ENCODE results near the gene PFKL. TPM values are rescaled to one million over a fixed set of nuclear protein-coding genes. Genes with fewer than 3 reads are reported as not detected.

PFKL gene
- total RNA-seq, 4 donors from 2014 or later = 185 to 288 (median 249) TPM

- in situ Hi-C loops (cut with MboI; ENCODE audit: low pct_ligation_motif_present in 1 of 4, low pct_unique_long_range_greater_than_20kb in 1 of 4, low sequenced_read_pairs in 3 of 4) = no loop called here
- H3K9me3 ChIP-seq = no peaks in the 10 kb centered on the region
These were observed 28.5 kb downstream of the PFKL start for GRCh38 chr21:44328242-44328895.

GRCh38 chr21:44329086-44329889 is 29.4 kb downstream of the PFKL start:
- intact Hi-C loops (cut with DNase I; ENCODE audit: low total_unique reads) = no loop called here
- WGBS, 2 donors (ENCODE audit: low coverage in 1 of 2) = 60% methylated on average over 26 of the region's 26 CpGs; no CpG with 5 or more reads in 1 of the 2 donors
- Histone ChIP-seq H3K27me3 (no peaks in the 10 kb centered on the region), H3K36me3 (peaks cover 0 to 7% (median 0%) of the 10 kb centered on the region in 4 donors), H3K27ac (no peak overlapping the region), H3K9me3 (no peaks in the 10 kb centered on the region), H3K4me1 (no peaks in the 10 kb centered on the region), H3K4me3 (no peak overlapping the region)
- peak; percentile 29 for TF ChIP-seq POLR2A (IDR thresholded peaks at IDR 0.05)
- no peak for TF ChIP-seq CTCF (IDR thresholded peaks at IDR 0.05)
- TF ChIP-seq POLR2AphosphoS5 (IDR thresholded peaks at IDR 0.05) = peak in 1 of 3 donors; percentile 31
- TF ChIP-seq EP300 (IDR thresholded peaks at IDR 0.05; ENCODE audit: low read depth) = no peak
- in situ Hi-C loops (cut with MboI; ENCODE audit: low pct_ligation_motif_present in 1 of 4, low pct_unique_long_range_greater_than_20kb in 1 of 4, low sequenced_read_pairs in 3 of 4) = no loop called here
- no peak for DNase-seq

More at GRCh38 chr21:44328242-44328895, 28.5 kb downstream of the PFKL start:
- no peak for DNase-seq
- H3K4me1 ChIP-seq = no peaks in the 10 kb centered on the region
- peaks cover 0 to 14% (median 0%) of the 10 kb centered on the region in 4 donors for H3K36me3 ChIP-seq
- intact Hi-C loops (cut with DNase I; ENCODE audit: low total_unique reads) = no loop called here
- no peak overlapping the region for H3K27ac ChIP-seq
- no peak overlapping the region for H3K4me3 ChIP-seq
- no peaks in the 10 kb centered on the region for H3K27me3 ChIP-seq
- TF ChIP-seq EP300 (IDR thresholded peaks at IDR 0.05; ENCODE audit: low read depth) (no peak), POLR2A (IDR thresholded peaks at IDR 0.05) (no peak), POLR2AphosphoS5 (IDR thresholded peaks at IDR 0.05) (no peak), CTCF (IDR thresholded peaks at IDR 0.05) (no peak)
- WGBS, 2 donors (ENCODE audit: low coverage in 1 of 2) = 20 to 75% methylated on average over 1 to 23 of the region's 25 CpGs

GRCh38 chr21:44329971-44330681 is 30.3 kb downstream of the PFKL start:
- no peak overlapping the region for H3K4me3 ChIP-seq
- intact Hi-C loops (cut with DNase I; ENCODE audit: low total_unique reads) = loop anchor here (10.0 kb wide), 1 partner anchor 125 kb away; the partner anchor contains the start of gene LRRC3
- H3K4me1 ChIP-seq = no peaks in the 10 kb centered on the region
- no peak overlapping the region for H3K27ac ChIP-seq
- H3K36me3 ChIP-seq = peaks cover 0 to under 1% (median 0%) of the 10 kb centered on the region in 4 donors
- no peaks in the 10 kb centered on the region for H3K9me3 ChIP-seq
- peak; percentile 14 for TF ChIP-seq POLR2A (IDR thresholded peaks at IDR 0.05)
- no peak for TF ChIP-seq CTCF (IDR thresholded peaks at IDR 0.05)
- peak in 1 of 3 donors; percentile 18 for TF ChIP-seq POLR2AphosphoS5 (IDR thresholded peaks at IDR 0.05)
- no peak for DNase-seq
- 74% methylated on average over 25 of the region's 44 CpGs; no CpG with 5 or more reads in 1 of the 2 donors for WGBS, 2 donors (ENCODE audit: low coverage in 1 of 2)
- no peaks in the 10 kb centered on the region for H3K27me3 ChIP-seq
- in situ Hi-C loops (cut with MboI; ENCODE audit: low pct_ligation_motif_present in 1 of 4, low pct_unique_long_range_greater_than_20kb in 1 of 4, low sequenced_read_pairs in 3 of 4) = no loop called here

- DNase-seq = no peak
- H3K4me1 ChIP-seq = no peaks in the 10 kb centered on the region
- intact Hi-C loops (cut with DNase I; ENCODE audit: low total_unique reads) = loop anchor here (10.0 kb wide), 1 partner anchor 124 kb away; the partner anchor contains the start of gene LRRC3
- no peak overlapping the region for H3K4me3 ChIP-seq
- in situ Hi-C loops (cut with MboI; ENCODE audit: low pct_ligation_motif_present in 1 of 4, low pct_unique_long_range_greater_than_20kb in 1 of 4, low sequenced_read_pairs in 3 of 4) = no loop called here
- no peak for TF ChIP-seq POLR2A (IDR thresholded peaks at IDR 0.05)
- no peak for TF ChIP-seq POLR2AphosphoS5 (IDR thresholded peaks at IDR 0.05)
- no peak for TF ChIP-seq EP300 (IDR thresholded peaks at IDR 0.05; ENCODE audit: low read depth)
- TF ChIP-seq CTCF (IDR thresholded peaks at IDR 0.05) = no peak
- 87% methylated on average over 17 of the region's 18 CpGs; no CpG with 5 or more reads in 1 of the 2 donors for WGBS, 2 donors (ENCODE audit: low coverage in 1 of 2)
- no peak overlapping the region for H3K27ac ChIP-seq
- H3K27me3 ChIP-seq = no peaks in the 10 kb centered on the region
- peaks cover 0 to 4% (median 0%) of the 10 kb centered on the region in 4 donors for H3K36me3 ChIP-seq
- no peaks in the 10 kb centered on the region for H3K9me3 ChIP-seq
These were observed 30.8 kb downstream of the PFKL start for GRCh38 chr21:44330698-44331097.
